ENCODE data around the gene POLR3F.

- no peak for TF ChIP-seq CHD2 (IDR thresholded peaks at IDR 0.05; ENCODE audit: low read depth, low read length)
- TF ChIP-seq NBN (IDR thresholded peaks at IDR 0.05; ENCODE audit: low read depth), result no peak
- TF ChIP-seq POLR2H (tag; IDR thresholded peaks at IDR 0.05; ENCODE audit: low read depth), result no peak
- TF ChIP-seq ZNF445 (CRISPR knock-in tag; IDR thresholded peaks at IDR 0.05; ENCODE audit: low read depth), result no peak
- TF ChIP-seq SP2 (IDR thresholded peaks at IDR 0.05; ENCODE audit: extremely low read depth, low read depth, low read length, poor library complexity, severe bottlenecking), result no peak
- no peak for TF ChIP-seq BCOR (IDR thresholded peaks at IDR 0.05)
- TF ChIP-seq NFYB (IDR thresholded peaks at IDR 0.05; ENCODE audit: extremely low read depth, insufficient read length), result no peak
These were observed 36.9 kb upstream of the POLR3F start for GRCh38 chr20:18430172-18430826.
